Psoas muscle (tissue), 8 donors: ENCODE measurements around the gene TRMT2A. TPM values are rescaled to one million over a fixed set of nuclear protein-coding genes. Genes with fewer than 3 reads are reported as not detected.
A peak's percentile ranks its signal among the peaks of the same experiment; 100 is the strongest.

Source experiments
- ATAC-seq, 4 donors: fragments of 200-7000 bp; cut with Tn5 transposase; one replicate each; pipeline ENCODE4 v1.9.1; 2020; ENCODE audit warnings: moderate library complexity in 3 of 4, mild to moderate bottlenecking in 2 of 4
- DNase-seq, 2 donors: peaks; one replicate each; pipeline ENCODE4 v3.0.0-alpha.2; 2020
- H3K27ac ChIP-seq: fragments of 200-600 bp; one replicate; pipeline ENCODE4 v1.8.0; 2022
- H3K27me3 ChIP-seq, 3 donors: fragments of 200-600 bp in 1 of 3; one replicate each; pipeline versions ENCODE4 v1.6.1 to v1.8.0; 2013 to 2022; ENCODE audit warnings: low read length in 2 of 3, mild to moderate bottlenecking in 2 of 3, moderate library complexity in 1 of 3; ENCODE audit not compliant: insufficient read depth in 3 of 3
- H3K36me3 ChIP-seq, 2 donors: fragments of 200-600 bp in 1 of 2; one replicate each; pipeline versions ENCODE4 v1.6.1 to v1.8.0; 2013 to 2022; ENCODE audit warnings: low read depth in 1 of 2, mild to moderate bottlenecking in 1 of 2, moderate library complexity in 1 of 2; ENCODE audit not compliant: insufficient read depth in 1 of 2
- H3K4me1 ChIP-seq: fragments of 200-600 bp; one replicate; pipeline ENCODE4 v1.8.0; 2022
- H3K4me3 ChIP-seq: fragments of 200-600 bp; one replicate; pipeline ENCODE4 v1.8.0; 2022; ENCODE audit warnings: mild to moderate bottlenecking
- H3K9me3 ChIP-seq: fragments of 200-600 bp; one replicate; pipeline ENCODE4 v1.8.0; 2022
- WGBS, 3 donors: extraction: QIAGEN DNeasy Blood & Tissue Kit; methylation state at CpG; one replicate each; pipeline versions ENCODE4 v1.1.6 to v1.1.7; 2013; 5-methylcytosine and 5-hydroxymethylcytosine counted together
- intact Hi-C, 2 donors: fragments of 100-400 bp; cut with DNase I; formaldehyde crosslinking; loops; one replicate each; pipeline versions ENCODE4 v1.11.0 to v1.14.2; 2022
- polyA plus RNA-seq, 3 donors: library from polyadenylated mRNA; stranded (reverse); fragments of 200-250 nt; gene quantifications; one replicate each; pipeline ENCODE4 v1.2.3, GENCODE V29; 2013
- total RNA-seq, 4 donors: library from RNA; stranded (reverse); fragmentation: NEBNext Ultra II Directional in 2 of 4; extraction: Animal tissue kit (Norgen Biotek cat#: 25700) in 2 of 4; gene quantifications; one replicate each; pipeline versions ENCODE4 v1.2.1 to v1.2.4, GENCODE V29; 2021 to 2023
- TF ChIP-seq, protein P1 (sequence below): fragments of 200-600 bp; IDR thresholded peaks from one replicate; pipeline ENCODE4 v1.8.0; 2022; ENCODE audit warnings: antibody characterized with exemption
- donor health status: healthy with polysubstance abuse.
- donor health status: DM: no; HTN: no; CAD: no; lungs with moderate emphysema.
- donor health status: Bipolar disorder and iron deficiency.
- donor health status: healthy.
- donor health status: DM: yes; HTN: yes; CAD: no.
- donor health status: DM: no; HTN: no; CAD: no.
- donor health status: DM: no; HTN: no; CAD: no.
- donor health status: DM: yes; HTN: yes; CAD: no.

The TRMT2A gene
- total and polyA plus RNA-seq, 7 donors, result 20.5 to 34.1 (median 26.7) TPM

GRCh38 chr22:20108757-20109230 lies 8.2 kb downstream of the TRMT2A start:
- Histone ChIP-seq H3K27me3 (no peaks in the 10 kb centered on the region), H3K36me3 (peaks cover 5 to 94% of the 10 kb centered on the region in 2 donors), H3K4me3 (no peak overlapping the region), H3K9me3 (no peaks in the 10 kb centered on the region), H3K27ac (no peak overlapping the region), H3K4me1 (peaks cover 29% of the 10 kb centered on the region)
- TF ChIP-seq, protein P1, sequence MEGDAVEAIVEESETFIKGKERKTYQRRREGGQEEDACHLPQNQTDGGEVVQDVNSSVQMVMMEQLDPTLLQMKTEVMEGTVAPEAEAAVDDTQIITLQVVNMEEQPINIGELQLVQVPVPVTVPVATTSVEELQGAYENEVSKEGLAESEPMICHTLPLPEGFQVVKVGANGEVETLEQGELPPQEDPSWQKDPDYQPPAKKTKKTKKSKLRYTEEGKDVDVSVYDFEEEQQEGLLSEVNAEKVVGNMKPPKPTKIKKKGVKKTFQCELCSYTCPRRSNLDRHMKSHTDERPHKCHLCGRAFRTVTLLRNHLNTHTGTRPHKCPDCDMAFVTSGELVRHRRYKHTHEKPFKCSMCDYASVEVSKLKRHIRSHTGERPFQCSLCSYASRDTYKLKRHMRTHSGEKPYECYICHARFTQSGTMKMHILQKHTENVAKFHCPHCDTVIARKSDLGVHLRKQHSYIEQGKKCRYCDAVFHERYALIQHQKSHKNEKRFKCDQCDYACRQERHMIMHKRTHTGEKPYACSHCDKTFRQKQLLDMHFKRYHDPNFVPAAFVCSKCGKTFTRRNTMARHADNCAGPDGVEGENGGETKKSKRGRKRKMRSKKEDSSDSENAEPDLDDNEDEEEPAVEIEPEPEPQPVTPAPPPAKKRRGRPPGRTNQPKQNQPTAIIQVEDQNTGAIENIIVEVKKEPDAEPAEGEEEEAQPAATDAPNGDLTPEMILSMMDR, result no peak
- ATAC-seq (no peak), DNase-seq (peak; percentile 4 to 45)
- intact Hi-C loops, result no loop called here
- 84 to 95% (median 87%) methylated on average over 12 of the region's 12 CpGs for WGBS, 3 donors

- H3K36me3 ChIP-seq, result peaks cover 5 to 88% of the 10 kb centered on the region in 2 donors
- WGBS, 3 donors, result 67 to 77% (median 72%) methylated on average over 12 to 13 of the region's 13 CpGs
- peaks cover 35% of the 10 kb centered on the region for H3K4me1 ChIP-seq
- peak in 1 of 2 donors; percentile 47 for DNase-seq
- TF ChIP-seq, protein P1, result no peak
- no peak overlapping the region for H3K27ac ChIP-seq
- intact Hi-C loops, result no loop called here
- H3K27me3 ChIP-seq, result no peaks in the 10 kb centered on the region
- no peaks in the 10 kb centered on the region for H3K9me3 ChIP-seq
- no peak overlapping the region for H3K4me3 ChIP-seq
- no peak for ATAC-seq
Measured at GRCh38 chr22:20107951-20108756, 8.9 kb downstream of the TRMT2A start.

DNA sequence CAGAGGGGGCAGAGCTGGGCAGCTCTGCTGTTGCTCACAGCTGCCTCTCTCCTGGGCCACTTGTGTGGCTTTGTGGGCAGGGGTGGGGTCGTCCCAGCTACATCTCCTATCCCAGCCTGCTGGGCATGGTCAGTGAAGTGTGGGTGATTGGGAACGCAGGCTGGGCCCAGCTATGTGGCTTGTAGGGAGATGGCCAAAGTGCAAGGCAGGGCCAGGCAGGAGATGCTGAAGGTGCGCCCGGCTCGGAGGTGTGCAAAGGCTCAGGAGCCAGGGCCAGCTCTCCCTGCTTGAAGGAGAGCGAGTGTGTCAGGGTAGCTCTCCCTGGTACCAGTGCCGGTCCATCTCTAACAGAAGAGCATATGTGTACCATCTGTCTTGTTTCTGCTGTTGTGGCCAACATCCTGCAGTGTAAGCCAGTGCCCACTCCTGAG lies 9.5 kb downstream of the TRMT2A start:
- Histone ChIP-seq H3K4me3 (no peak overlapping the region), H3K36me3 (peaks cover 3 to 88% of the 10 kb centered on the region in 2 donors), H3K27ac (peak overlapping the region; percentile 84), H3K27me3 (no peaks in the 10 kb centered on the region), H3K4me1 (peaks cover 35% of the 10 kb centered on the region), H3K9me3 (no peaks in the 10 kb centered on the region)
- TF ChIP-seq, protein P1, result no peak
- DNase-seq (peak in 1 of 2 donors; percentile 42), ATAC-seq (no peak)
- 65 to 84% (median 73%) methylated on average over 7 of the region's 7 CpGs for WGBS, 3 donors
- intact Hi-C loops, result no loop called here

DNA sequence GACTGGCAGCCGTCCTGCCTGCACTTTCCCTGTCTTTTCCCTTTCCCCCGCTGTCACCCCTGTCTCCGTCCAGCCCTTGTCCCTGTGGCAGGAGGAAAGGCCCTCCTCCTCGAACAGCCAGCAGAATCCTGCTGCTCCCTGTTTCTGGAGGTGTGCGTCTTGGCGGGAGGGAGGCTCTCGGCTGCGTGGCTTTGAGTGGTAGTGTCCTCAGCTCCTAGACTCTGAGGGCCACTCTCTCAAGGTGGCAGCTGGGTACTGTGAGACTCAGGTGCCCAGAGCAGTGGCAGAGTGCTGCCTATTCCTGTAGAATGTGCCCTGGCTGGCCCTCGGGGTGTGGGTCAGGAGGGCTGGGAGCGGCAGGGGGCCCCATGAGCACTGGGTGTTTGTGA lies 10.2 kb downstream of the TRMT2A start:
- Histone ChIP-seq H3K9me3 (no peaks in the 10 kb centered on the region), H3K4me1 (peaks cover 35% of the 10 kb centered on the region), H3K27ac (peak overlapping the region; percentile 84), H3K4me3 (no peak overlapping the region), H3K27me3 (no peaks in the 10 kb centered on the region), H3K36me3 (peaks cover 0 to 88% of the 10 kb centered on the region in 2 donors)
- WGBS, 3 donors, result 42 to 59% (median 50%) methylated on average over 9 to 10 of the region's 10 CpGs
- ATAC-seq (peak in 1 of 4 donors; percentile 3), DNase-seq (peak in 1 of 2 donors; percentile 12)
- TF ChIP-seq, protein P1, result no peak
- intact Hi-C loops, result no loop called here
